ENCODE data around the gene CDC5L.

The CDC5L gene

GRCh38 chr6:44356487-44356886, 31.0 kb upstream of the CDC5L start:
- no peak overlapping the region for H3K4me3 ChIP-seq (ENCODE audit: low read length, poor library complexity, severe bottlenecking)
- no peak overlapping the region for H2AFZ ChIP-seq (ENCODE audit: low read length)
- no peaks in the 10 kb centered on the region for H3K27me3 ChIP-seq (ENCODE audit: insufficient read depth, low read length, poor library complexity, severe bottlenecking)
- H3K4me2 ChIP-seq (ENCODE audit: low read depth, low read length, poor library complexity, severe bottlenecking), result no peak overlapping the region
- TF ChIP-seq, protein P1, sequence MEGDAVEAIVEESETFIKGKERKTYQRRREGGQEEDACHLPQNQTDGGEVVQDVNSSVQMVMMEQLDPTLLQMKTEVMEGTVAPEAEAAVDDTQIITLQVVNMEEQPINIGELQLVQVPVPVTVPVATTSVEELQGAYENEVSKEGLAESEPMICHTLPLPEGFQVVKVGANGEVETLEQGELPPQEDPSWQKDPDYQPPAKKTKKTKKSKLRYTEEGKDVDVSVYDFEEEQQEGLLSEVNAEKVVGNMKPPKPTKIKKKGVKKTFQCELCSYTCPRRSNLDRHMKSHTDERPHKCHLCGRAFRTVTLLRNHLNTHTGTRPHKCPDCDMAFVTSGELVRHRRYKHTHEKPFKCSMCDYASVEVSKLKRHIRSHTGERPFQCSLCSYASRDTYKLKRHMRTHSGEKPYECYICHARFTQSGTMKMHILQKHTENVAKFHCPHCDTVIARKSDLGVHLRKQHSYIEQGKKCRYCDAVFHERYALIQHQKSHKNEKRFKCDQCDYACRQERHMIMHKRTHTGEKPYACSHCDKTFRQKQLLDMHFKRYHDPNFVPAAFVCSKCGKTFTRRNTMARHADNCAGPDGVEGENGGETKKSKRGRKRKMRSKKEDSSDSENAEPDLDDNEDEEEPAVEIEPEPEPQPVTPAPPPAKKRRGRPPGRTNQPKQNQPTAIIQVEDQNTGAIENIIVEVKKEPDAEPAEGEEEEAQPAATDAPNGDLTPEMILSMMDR (conservative IDR thresholded peaks at IDR 0.05; ENCODE audit: low read length), result no peak
- no peak for TF ChIP-seq EZH2phosphoT487 (IDR thresholded peaks at IDR 0.05; ENCODE audit: borderline replicate concordance)
- no peaks in the 10 kb centered on the region for H3K36me3 ChIP-seq (ENCODE audit: insufficient read depth, low read length)
- H4K20me1 ChIP-seq (ENCODE audit: insufficient read depth, low read length, poor library complexity, severe bottlenecking), result no peaks in the 10 kb centered on the region
- H3K9me2 ChIP-seq (replicated peaks; ENCODE audit: low read depth, low read length), result no peaks in the 10 kb centered on the region
- H3F3A ChIP-seq (ENCODE audit: low read depth), result no peaks in the 10 kb centered on the region
- no peaks in the 10 kb centered on the region for H3K79me2 ChIP-seq (ENCODE audit: insufficient read depth, low read length)
- H3K4me1 ChIP-seq (ENCODE audit: insufficient read depth, low read length, poor library complexity, severe bottlenecking), result no peaks in the 10 kb centered on the region
- no peaks in the 10 kb centered on the region for H3K9me3 ChIP-seq (ENCODE audit: insufficient read depth, low read depth, low read length)
- no peak overlapping the region for H3K9ac ChIP-seq (ENCODE audit: low read depth, low read length, poor library complexity, severe bottlenecking)

- H3K79me2 ChIP-seq (ENCODE audit: insufficient read depth, low read length), result no peaks in the 10 kb centered on the region
Measured at GRCh38 chr6:44359973-44360372, 27.5 kb upstream of the CDC5L start.

DNA sequence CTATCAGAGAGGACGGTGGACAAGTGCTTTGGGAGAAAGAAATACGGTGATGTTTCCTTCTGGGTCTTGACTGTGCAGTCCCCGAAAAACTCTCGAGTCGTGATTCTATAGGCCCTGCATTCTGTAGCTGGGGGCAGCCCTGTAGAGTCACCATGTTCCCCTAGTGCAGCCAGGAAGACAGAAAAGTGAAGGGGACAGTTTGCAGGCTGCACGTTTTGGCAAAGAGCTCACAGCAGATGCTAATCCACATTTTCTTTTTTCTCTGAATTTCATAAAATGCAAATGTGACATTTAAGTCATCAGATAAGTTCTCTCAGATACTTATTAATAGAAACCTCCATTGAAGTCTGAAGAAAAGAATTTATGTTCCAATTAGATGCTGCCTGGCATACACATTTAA, 25.6 kb upstream of the CDC5L start:
- H3K36me3 ChIP-seq (ENCODE audit: insufficient read depth, low read length), result no peaks in the 10 kb centered on the region
- no peaks in the 10 kb centered on the region for H3K9me2 ChIP-seq (replicated peaks; ENCODE audit: low read depth, low read length)
- H3K9me3 ChIP-seq (ENCODE audit: insufficient read depth, low read depth, low read length), result no peaks in the 10 kb centered on the region

More at GRCh38 chr6:44359973-44360372, 27.5 kb upstream of the CDC5L start:
- Histone ChIP-seq H3K4me3 (ENCODE audit: low read length, poor library complexity, severe bottlenecking) (no peak overlapping the region), H3K9ac (ENCODE audit: low read depth, low read length, poor library complexity, severe bottlenecking) (no peak overlapping the region), H3K9me2 (replicated peaks; ENCODE audit: low read depth, low read length) (no peaks in the 10 kb centered on the region), H2AFZ (ENCODE audit: low read length) (no peak overlapping the region), H3K27me3 (ENCODE audit: insufficient read depth, low read length, poor library complexity, severe bottlenecking) (no peaks in the 10 kb centered on the region), H3K4me1 (ENCODE audit: insufficient read depth, low read length, poor library complexity, severe bottlenecking) (no peaks in the 10 kb centered on the region), H4K20me1 (ENCODE audit: insufficient read depth, low read length, poor library complexity, severe bottlenecking) (no peaks in the 10 kb centered on the region), H3F3A (ENCODE audit: low read depth) (no peaks in the 10 kb centered on the region), H3K4me2 (ENCODE audit: low read depth, low read length, poor library complexity, severe bottlenecking) (no peak overlapping the region), H3K36me3 (ENCODE audit: insufficient read depth, low read length) (no peaks in the 10 kb centered on the region), H3K9me3 (ENCODE audit: insufficient read depth, low read depth, low read length) (no peaks in the 10 kb centered on the region)
- no peak for TF ChIP-seq EZH2phosphoT487 (IDR thresholded peaks at IDR 0.05; ENCODE audit: borderline replicate concordance)
- TF ChIP-seq, protein P1 (conservative IDR thresholded peaks at IDR 0.05; ENCODE audit: low read length), result no peak

More for the DNA sequence above, 25.6 kb upstream of the CDC5L start:
- no peaks in the 10 kb centered on the region for H3K79me2 ChIP-seq (ENCODE audit: insufficient read depth, low read length)
- H3K4me1 ChIP-seq (ENCODE audit: insufficient read depth, low read length, poor library complexity, severe bottlenecking), result no peaks in the 10 kb centered on the region
- no peak overlapping the region for H3K4me3 ChIP-seq (ENCODE audit: low read length, poor library complexity, severe bottlenecking)
- no peaks in the 10 kb centered on the region for H3K27me3 ChIP-seq (ENCODE audit: insufficient read depth, low read length, poor library complexity, severe bottlenecking)
- no peak overlapping the region for H2AFZ ChIP-seq (ENCODE audit: low read length)
- no peak overlapping the region for H3K4me2 ChIP-seq (ENCODE audit: low read depth, low read length, poor library complexity, severe bottlenecking)
- H4K20me1 ChIP-seq (ENCODE audit: insufficient read depth, low read length, poor library complexity, severe bottlenecking), result no peaks in the 10 kb centered on the region
- no peak overlapping the region for H3K9ac ChIP-seq (ENCODE audit: low read depth, low read length, poor library complexity, severe bottlenecking)
- no peak for TF ChIP-seq EZH2phosphoT487 (IDR thresholded peaks at IDR 0.05; ENCODE audit: borderline replicate concordance)
- TF ChIP-seq, protein P1 (conservative IDR thresholded peaks at IDR 0.05; ENCODE audit: low read length), result no peak
- H3F3A ChIP-seq (ENCODE audit: low read depth), result no peaks in the 10 kb centered on the region
